Fibroblast of skin of left biceps (primary cell): ENCODE data around the gene ADAM10.

Experiments
- DNase-seq, 2 experiments: peaks; one replicate each; pipeline ENCODE4 v3.0.0-alpha.2; 2013; ENCODE audit warnings: low read depth in 2 of 2

The ADAM10 gene

DNA sequence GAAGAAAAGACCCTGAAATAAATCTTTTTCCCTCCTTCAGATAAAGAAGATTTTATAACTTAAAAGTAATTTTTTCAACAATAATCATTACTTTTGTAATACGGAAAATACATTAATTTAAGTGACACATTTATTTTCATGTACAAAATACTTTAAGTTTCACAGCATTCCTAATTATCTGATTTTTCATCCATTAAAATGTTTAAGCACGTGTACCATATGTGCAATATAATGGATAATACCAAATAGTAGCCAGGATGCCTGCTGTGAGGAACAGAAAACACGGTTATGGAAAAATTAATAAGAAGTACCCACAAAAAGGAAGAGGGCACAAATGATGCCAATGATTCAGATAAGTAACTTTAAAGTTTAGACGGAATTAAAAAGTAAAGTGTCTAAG lies 33.5 kb downstream of the ADAM10 start:
- DNase-seq: no peak

DNA sequence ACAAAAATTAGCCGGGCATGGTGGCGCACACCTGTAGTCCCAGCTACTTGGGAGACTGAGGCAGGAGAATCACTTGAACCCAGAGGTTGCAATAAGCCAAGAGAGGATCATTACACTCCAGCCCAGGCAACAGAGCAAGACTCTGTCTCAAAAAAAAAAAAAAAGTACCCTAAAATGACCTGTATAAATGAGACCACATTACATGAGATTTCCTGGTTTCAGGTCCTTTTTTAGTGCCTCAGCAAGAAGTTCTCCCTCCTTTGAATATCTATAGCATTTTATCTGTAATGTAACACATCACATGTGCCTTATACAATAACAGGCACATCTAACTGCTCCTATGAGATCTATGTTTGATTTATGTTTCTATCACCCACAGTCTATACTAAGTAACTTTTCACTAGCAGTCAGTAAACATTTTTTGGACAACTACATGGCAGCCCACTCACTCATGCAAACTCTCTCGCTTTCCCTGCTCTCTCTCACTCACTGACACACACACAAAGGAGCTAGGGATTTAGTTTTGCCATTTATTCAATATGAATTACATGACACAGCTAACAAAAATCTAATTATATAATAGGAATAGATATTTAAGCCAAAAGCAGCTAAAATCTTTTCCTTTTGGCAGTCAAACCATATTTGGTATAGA lies 34.1 kb downstream of the ADAM10 start:
- no peak for DNase-seq

DNA sequence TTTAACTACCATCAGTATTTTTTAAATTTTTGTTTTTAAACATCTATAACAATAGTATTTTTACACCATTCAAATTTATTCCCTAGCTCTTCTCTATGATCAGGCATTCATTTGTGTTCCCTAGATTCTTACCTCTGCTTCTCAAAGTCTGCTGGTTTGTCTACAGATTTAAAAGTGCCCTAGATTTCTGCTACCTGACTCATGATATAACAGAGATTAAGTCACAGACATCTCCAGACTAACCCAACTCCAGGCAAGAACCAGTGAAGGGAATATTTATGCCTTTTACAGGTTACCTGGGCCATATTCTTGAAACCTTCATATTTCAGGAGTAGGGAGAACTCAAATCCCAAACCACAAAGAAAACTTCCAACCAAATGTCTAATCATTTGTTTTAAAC lies 38.8 kb downstream of the ADAM10 start:
- DNase-seq: no peak

DNA sequence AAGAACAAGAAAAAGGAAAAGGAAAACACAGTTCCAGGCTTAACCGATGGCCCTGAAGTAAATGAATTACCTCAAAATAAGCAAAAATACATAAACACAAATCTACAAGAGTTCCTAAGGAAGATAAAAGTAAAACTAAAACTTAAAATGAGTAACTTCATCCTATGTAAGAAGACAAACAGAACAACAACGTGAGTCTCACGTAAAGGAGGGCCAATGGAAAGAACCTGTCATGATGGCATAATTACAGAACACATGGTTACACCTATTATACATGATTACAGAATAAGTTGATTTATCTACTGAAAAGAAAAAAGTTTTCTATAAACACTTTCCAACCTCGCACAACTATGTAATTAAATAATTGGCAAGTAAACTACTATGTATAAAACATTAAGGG lies 42.1 kb downstream of the ADAM10 start:
- DNase-seq: no peak

DNA sequence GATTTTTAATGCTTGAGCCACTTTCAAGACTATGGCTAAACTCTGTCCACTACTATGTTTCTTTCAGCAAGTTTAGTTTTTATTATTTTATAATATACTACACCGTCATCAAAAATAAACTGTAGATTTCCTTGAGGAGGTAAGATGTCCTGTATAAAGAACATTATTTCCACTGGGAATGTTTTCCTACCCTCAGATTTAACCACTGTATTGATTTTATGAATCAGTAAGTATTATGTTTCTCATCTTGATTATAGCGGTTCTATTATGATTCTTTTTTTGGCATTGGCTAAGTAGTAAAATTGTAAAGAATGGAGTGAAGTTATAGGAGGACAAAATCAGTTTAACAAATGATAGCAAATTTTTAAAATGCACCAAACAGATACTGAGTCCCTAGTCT lies 44.4 kb downstream of the ADAM10 start:
- no peak for DNase-seq

DNA sequence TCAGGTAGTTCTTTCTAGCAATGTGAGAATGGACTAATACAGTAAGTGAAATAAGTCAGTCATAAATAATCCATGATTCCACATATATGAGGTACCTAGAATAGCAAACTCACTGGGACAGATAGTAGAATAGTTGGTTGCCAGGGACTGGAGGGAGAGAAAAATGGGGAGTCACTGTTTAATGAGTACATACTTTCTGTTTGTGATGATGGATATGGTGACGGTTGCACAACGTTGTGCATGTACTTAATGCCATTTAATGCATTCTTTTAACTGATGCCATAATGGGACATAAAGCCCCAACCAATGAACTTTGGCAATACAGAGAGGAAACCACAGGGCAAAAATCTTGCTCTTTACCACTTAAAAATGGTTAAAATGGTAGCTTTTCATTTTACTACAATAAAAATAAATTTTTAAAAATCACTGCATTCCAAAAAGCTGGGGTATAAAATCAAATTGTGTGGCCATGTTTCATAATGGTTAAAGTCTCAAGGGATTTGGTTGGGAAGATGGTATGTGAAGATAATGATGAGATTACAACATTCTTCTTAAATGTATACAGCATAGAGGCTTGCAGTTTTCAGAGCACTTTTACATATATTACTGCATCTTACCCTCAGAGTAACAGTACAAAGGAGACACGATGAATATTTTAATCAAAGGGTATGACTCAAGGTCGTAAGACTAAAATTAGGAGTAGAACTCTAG lies 45.2 kb downstream of the ADAM10 start:
- peak; percentile 77 to 83 for DNase-seq

DNA sequence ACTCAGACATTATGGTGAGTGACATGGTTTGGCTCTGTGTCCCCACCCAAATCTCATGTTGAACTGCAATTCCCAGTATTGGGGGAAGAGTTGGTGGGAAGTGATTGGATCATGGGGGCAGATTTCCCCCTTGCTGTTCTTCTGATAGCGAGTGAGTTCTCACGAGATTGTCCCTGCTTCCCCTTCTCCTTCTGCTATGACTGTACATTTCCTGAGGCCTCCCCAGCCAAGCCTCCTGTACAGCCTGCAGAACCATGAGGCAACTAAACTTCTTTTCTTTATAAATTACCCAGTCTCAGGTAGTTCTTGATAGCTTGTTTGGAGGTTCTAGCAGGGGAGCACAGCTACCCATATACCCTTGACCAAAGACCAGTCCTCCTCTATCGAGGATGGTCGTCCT lies 45.9 kb downstream of the ADAM10 start:
- no peak for DNase-seq

DNA sequence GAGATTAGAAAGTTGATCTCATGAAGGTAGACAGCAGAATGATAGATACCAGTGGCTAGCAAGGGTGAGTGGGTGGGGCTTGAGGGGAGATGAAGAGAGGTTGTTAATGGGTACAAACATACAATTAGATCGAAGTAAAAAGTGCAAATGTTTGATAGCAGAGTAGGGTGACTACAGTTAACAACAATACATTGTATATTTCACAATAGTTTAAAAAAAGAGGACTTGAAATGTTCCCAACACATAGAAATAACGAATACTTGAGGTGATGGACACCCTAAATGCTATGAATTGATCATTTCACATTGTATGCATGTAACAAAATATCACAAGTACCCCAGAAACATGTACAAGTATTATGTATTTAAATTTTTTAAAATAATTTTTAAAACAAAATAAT lies 47.3 kb downstream of the ADAM10 start:
- no peak for DNase-seq

DNA sequence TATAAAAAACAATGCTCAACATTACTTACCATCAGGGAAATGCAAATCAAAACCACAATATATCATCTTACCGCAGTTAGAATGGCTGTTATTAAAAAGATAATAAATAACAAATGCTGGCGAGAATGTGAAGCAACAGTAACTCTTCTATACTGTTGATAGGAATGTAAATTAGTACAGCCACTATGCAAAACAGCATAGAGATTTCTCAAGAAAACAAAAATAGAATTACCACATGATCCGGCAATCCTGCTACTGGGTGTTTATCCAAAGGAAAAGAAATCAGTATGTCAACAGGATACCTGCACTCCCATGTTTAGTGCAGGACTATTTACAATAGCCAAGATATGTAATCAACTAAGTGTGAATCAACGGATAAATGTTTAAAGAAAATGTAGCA lies 48.1 kb downstream of the ADAM10 start:
- peak; percentile 29 to 41 for DNase-seq

DNA sequence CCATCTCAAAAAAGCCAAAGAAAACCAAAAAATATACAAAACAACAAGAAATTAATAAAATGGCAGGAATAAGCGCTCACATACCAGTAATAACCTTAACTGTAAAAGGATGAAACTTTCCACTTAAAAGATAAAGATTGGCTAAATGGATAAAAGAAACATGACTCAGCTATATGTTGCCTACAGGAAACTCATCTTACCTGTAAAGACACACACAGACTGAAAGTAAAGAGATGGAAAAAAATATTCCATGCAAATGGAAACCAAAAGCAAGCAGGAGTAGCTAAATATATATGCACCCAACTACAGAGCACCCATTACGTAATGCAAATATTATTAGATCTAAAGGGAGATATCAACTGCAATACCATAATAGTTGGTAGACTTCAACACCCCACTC lies 49.7 kb downstream of the ADAM10 start:
- DNase-seq: no peak

DNA sequence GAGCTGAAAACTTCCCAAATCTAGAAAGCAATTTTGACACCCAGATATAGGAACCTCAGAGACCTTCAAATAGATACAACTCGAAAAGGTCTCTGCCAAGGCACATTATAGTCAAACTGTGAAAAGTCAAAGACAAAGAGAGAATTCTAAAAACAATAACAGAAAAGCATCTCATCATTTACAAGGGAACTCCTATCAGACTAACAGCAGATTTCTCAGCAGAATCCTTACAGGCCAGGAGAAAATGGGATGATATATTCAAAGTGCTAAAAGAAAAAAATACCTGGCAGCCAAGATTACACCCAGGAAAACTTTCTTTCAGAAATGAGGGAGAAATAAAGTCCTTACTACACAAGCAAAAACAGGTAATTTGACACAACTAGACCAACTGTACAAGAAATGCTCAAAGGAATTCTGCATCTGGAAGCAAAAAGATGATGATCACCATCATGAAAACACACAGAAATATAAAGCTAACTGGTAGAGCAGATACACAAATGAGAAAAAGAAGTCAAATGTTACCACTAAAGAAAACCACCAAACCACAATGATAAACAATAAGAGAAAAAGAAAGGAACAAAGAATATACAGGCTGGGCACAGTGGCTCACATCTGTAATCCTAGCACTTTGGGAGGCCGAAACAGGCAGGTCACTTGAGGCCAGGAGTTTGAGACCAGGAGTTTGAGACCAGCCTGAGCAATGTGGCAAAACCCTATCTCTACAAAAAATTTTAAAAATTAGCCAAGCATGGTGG lies 50.4 kb downstream of the ADAM10 start:
- no peak for DNase-seq

DNA sequence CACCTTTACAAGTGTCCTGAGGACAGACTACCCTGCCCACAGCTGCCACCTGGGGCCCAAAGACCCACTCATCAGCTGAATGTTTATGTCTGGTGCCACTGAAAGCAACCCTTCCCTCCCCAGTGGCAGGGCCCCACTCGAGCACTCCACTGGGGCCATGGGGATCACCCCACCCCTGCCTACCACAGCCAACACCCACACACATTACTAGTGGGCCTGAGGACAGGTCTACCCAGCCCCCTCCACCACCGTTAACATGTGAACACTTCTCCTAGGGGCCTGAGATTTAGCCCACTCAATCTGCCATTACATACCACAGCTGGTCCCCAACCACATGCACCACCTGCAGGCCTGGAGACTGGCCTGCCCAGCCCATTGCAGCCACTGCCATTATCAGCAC lies 52.3 kb downstream of the ADAM10 start:
- no peak for DNase-seq

DNA sequence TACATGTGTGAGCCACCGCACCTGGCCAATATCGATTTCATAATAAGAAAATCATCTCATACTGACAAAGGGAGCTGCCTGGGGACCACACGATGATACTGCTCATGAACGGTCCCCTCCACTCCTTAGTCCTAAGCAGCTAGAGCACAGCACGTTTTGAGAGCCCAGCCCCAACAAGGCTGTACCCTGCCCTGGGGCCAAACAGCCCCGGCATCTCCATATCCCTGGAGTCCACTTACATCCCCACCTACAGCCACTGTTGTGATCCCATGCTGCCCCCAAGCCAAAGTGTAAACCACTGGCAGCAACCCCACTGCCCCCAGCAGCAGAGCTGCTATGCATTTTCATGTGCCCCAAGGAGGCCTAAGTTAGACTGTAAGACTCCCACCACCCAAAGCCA lies 52.8 kb downstream of the ADAM10 start:
- DNase-seq: no peak

DNA sequence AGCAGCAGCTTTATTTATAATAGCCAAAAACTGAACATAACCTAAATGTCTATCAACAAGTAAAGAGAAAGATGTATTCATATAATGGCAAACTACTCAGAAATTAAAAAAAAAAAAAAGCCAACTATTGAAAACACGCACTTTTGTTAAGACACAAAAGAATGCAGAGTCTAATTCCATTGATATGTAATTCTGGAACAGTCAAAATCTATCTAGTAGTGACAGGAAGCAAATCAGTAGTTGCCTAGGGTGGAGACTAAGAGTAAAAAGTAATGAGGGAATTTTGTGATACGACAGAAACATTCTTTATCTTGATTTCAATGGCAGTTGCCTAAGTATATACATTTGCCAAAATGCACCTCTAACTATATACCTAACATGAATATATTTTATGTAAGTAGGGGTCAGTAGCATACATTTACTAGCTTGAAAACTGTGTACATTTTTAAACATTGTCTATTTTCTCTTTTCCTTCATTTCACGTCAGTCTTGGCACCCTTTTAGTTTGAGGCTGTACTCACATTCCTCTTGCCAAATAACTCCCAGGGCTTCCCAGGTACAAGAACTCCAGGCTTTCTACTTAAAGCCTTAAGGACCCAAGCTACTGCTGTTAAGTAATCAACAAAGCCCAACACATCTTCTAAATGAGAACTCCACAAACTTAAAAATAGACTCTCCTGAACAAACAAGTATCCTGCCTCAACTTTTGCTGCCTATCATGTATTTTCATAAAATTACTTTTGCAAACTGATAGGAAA lies 54.7 kb downstream of the ADAM10 start:
- no peak for DNase-seq

DNA sequence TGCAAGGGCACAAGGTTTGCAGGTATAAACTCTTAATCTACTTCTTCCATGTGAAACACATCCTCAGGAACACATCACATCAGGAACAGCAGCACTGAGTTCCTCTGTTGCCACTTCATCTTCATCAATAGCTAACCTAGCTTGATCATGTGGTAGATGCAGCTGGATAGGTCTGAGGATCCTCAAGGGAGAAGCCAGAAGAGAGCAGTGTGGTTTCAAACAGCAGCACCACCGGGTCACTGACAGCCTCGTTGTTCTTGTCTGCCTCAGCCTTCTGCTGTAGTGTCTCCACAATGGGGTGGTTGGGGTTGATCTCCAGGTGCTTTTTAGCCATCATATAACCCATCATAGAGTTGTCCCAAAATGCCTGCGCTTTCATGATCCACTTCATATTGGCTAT lies 58.8 kb downstream of the ADAM10 start:
- no peak for DNase-seq

DNA sequence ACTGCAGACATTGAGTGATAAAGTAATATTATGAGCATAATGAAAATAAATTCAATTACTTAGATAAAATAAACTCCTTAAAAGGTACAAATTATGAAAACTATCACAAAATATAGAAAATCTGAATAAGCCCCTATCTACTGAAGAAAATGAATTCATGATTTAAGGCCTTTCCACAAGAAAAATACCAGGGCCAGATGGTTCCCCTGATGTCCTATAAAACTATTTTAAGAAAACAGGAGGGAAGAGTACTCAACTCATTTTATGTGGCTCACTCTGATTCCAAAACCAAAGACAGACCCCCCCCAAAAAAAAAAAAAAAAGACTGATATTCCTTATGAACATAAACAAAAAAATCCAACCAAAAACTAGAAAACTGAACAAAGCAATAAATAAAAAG lies 59.9 kb downstream of the ADAM10 start:
- no peak for DNase-seq

DNA sequence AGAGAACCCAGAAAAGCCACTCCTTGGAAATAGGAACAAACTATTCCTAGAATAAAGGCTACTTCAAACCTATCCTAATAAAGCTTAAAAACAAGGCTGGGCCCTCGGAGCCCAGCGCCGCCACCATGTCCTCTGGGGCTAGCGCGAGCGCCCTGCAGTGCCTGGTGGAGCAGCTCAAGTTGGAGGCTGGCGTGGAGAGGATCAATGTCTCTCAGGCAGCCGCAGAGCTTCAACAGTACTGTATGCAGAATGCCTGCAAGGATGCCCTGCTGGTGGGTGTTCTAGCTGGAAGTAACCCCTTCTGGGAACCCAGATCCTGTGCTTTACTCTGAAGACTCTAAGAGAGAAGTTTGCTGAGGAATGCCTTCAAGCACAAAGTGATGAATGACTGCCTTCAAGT lies 63.2 kb downstream of the ADAM10 start:
- no peak for DNase-seq

DNA sequence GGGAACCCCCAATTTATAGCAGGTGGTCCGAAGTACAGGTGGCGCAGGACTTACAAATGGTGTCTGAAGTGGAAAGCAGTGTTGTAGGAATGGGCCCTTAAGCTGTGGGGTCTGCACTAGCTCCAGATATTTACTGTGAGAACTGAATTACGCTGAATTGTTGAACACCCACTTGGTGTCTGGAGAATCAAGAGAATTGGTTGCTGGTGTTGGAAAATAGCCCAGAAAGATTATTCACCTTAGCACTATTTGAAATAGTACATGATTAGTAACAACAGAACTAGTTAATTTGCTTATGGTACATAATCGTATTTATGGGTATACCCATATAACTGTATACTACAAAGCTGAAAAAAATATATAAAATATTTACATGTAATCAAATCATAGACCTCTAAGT lies 64.8 kb downstream of the ADAM10 start:
- no peak for DNase-seq

DNA sequence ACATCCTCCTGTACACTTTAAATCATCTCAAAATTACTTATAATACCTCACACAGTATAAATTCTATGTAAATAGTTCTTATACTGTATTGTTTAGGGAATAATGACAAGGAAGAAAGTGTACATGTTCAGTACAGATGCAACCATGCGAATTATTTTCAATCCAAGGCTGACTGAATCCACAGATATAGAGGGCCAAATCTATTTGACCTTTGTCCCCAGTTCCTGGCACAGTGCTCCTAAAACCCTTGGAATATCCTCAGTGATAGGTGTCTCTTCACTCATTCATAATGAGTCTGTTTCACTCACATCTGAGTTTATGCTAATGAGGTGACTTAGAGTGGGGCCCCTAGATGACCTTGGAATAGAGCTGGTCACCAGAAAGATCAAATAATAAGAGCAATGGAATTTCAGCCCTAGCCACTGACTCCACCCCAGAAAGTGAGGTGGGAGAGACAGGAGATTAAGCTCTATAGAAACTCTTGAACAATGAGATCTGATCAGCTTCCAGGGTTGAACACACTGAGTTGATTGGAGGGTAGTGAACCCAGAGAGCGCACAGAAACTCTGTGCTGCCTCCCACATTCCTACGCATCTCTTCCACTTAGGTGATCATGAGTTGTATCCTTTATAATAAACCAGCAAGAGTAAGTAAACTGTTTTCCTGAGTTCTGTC lies 65.3 kb downstream of the ADAM10 start:
- no peak for DNase-seq

DNA sequence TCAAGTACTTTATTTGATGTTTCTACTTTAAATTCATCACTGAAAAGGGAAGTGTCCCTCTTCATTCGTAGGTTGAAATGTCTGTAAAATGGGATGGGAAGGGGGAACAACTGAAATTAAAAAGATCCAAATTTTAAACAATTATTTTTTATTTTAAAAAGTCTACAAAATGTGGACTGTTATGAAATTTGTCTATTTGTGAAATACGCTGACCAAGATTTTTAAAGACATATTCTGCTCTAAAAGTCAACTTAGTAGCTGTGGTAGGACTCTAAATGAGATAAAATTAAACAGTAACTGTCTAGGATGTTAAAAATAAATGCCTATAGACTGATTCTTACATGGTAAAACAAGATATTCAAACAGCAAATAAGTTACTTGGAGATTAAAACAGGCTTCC lies 67.3 kb downstream of the ADAM10 start:
- no peak for DNase-seq

DNA sequence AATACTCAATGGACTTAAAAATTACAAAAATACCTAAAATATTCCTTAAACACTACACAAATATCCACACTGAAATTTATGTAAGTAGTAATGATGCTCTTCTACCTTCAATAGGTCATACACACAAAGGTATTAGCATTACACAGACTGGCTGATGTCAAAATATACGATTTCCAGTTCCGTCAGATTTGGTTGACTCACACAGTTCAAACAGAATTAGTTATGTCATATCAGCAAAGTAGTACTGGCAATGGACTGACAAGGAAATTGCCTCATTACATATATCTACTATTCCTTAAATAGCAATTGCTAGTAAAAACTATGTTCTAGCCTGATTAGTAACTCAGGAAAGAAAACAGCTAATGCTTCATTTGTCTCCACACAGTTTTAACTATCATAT lies 70.8 kb downstream of the ADAM10 start:
- no peak for DNase-seq

DNA sequence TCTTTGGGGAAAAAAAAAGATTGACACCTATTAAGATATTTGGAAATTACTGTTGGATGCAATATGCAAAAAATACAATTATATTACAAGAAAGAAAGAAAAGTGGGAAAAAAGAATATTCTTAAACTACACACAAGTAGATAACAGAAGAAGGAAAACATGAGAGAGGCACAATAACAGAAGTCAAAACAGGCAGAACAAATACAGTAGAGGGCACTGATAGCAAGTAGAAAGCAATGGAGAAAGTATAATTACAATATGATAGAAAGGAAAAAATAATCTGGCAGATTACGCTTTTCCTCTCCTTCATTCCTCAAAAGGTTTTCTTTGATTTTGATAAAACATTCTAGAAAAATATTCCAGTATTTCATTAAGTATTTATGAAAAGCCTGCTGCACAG lies 72.1 kb downstream of the ADAM10 start:
- no peak for DNase-seq
